Spleen (tissue), 7 donors: ENCODE data around the gene WNT6.

ENCODE experiments used
- POLR2AphosphoS5 ChIP-seq, 3 donors: sonication (generic); formaldehyde crosslinking; IDR thresholded peaks; one replicate each; pipeline ENCODE4 v1.5.1; 2017; ENCODE audit warnings: antibody characterized with exemption in 3 of 3
- TF ChIP-seq, protein P1 (sequence below), 11 experiments: fragments of 200-600 bp in 7 of 11; fragments of 450-650 bp in 4 of 11; sonication (generic) in 4 of 11; IDR thresholded peaks in 8 of 11; conservative IDR thresholded peaks in 3 of 11; 1 replicate in 7 of 11; 2 replicates in 4 of 11; pipeline versions ENCODE4 v1.4.0 to v1.8.0; 2016 to 2021; ENCODE audit warnings: antibody characterized with exemption in 11 of 11, inconsistent platforms in 4 of 11, mild to moderate bottlenecking in 1 of 11
- donor health status: DM: no; HTN: no; CAD: no; lungs with moderate emphysema.
- donor health status: DM: no; HTN: no; CAD: no.
- donor health status: DM: no; HTN: no; CAD: no.

- TF ChIP-seq, protein P1, sequence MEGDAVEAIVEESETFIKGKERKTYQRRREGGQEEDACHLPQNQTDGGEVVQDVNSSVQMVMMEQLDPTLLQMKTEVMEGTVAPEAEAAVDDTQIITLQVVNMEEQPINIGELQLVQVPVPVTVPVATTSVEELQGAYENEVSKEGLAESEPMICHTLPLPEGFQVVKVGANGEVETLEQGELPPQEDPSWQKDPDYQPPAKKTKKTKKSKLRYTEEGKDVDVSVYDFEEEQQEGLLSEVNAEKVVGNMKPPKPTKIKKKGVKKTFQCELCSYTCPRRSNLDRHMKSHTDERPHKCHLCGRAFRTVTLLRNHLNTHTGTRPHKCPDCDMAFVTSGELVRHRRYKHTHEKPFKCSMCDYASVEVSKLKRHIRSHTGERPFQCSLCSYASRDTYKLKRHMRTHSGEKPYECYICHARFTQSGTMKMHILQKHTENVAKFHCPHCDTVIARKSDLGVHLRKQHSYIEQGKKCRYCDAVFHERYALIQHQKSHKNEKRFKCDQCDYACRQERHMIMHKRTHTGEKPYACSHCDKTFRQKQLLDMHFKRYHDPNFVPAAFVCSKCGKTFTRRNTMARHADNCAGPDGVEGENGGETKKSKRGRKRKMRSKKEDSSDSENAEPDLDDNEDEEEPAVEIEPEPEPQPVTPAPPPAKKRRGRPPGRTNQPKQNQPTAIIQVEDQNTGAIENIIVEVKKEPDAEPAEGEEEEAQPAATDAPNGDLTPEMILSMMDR (IDR thresholded peaks at IDR 0.05 in 8 of 11, conservative IDR thresholded peaks at IDR 0.05 in 3 of 11), result no peak
- TF ChIP-seq POLR2AphosphoS5 (IDR thresholded peaks at IDR 0.05), result peak in 2 of 3 donors; percentile 58 to 69
These were observed 26.7 kb downstream of the WNT6 start for GRCh38 chr2:218885981-218886947.
